Smooth muscle cell (in vitro differentiated cells): ENCODE results near the gene SLCO4A1. TPM values are rescaled to one million over a fixed set of nuclear protein-coding genes. Genes with fewer than 3 reads are reported as not detected.

Experiments
- DNase-seq: peaks from one replicate; lab custom pipeline; 2025; ENCODE audit not compliant: unreplicated experiment; lab: John Stamatoyannopoulos, UW
- H2AFZ ChIP-seq: fragments of 200-600 bp; sonication (generic); 2 replicates; pipeline ENCODE4 v1.6.0; 2016; ENCODE audit warnings: antibody characterized with exemption, low read depth, mild to moderate bottlenecking
- H3F3A ChIP-seq: fragments of 200-600 bp; sonication (generic); 2 replicates; pipeline ENCODE4 v1.6.0; 2017; ENCODE audit warnings: antibody characterized with exemption, low read depth
- H3K27ac ChIP-seq: fragments of 200-600 bp; sonication (generic); 2 replicates; pipeline ENCODE4 v1.5.1; 2016; ENCODE audit warnings: low read depth, mild to moderate bottlenecking
- H3K27me3 ChIP-seq: fragments of 200-600 bp; sonication (generic); 2 replicates; pipeline ENCODE4 v1.6.1; 2016; ENCODE audit warnings: low read depth, mild to moderate bottlenecking
- H3K36me3 ChIP-seq: fragments of 200-600 bp; sonication (generic); 2 replicates; pipeline ENCODE4 v1.5.1; 2016; ENCODE audit warnings: low read depth
- H3K4me1 ChIP-seq: fragments of 200-600 bp; sonication (generic); 2 replicates; pipeline ENCODE4 v1.5.1; 2016; ENCODE audit warnings: low read depth
- H3K4me2 ChIP-seq: fragments of 200-600 bp; sonication (generic); 2 replicates; pipeline ENCODE4 v1.6.0; 2016; ENCODE audit warnings: mild to moderate bottlenecking
- H3K4me3 ChIP-seq: fragments of 200-600 bp; sonication (generic); 2 replicates; pipeline ENCODE4 v1.5.1; 2016; ENCODE audit warnings: mild to moderate bottlenecking
- H3K79me2 ChIP-seq: fragments of 200-600 bp; sonication (generic); 2 replicates; pipeline ENCODE4 v1.6.0; 2016; ENCODE audit warnings: low read depth, mild to moderate bottlenecking
- H3K9ac ChIP-seq: fragments of 200-600 bp; sonication (generic); 2 replicates; pipeline ENCODE4 v1.6.0; 2016; ENCODE audit warnings: low read depth
- H3K9me3 ChIP-seq: fragments of 200-600 bp; sonication (generic); replicated peaks from 2 replicates; pipeline ENCODE4 v1.5.1; 2016; ENCODE audit warnings: low read depth
- H4K20me1 ChIP-seq: fragments of 200-600 bp; sonication (generic); 2 replicates; pipeline ENCODE4 v1.6.0; 2016; ENCODE audit warnings: low read depth
- WGBS: methylation state at CpG from one replicate; pipeline ENCODE4 v1.1.7; 2016; ENCODE audit warnings: low lambda C conversion rate; 5-methylcytosine and 5-hydroxymethylcytosine counted together
- polyA plus RNA-seq: library from polyadenylated mRNA; unstranded; fragments of >200 nt; fragmentation: Nextera tagmentation; extraction: Ambion mirVana; gene quantifications from 2 replicates; pipeline ENCODE4 v1.2.1, GENCODE V29; 2016
- total RNA-seq: library from RNA; depleted of rRNA; stranded (reverse); fragments of >200 nt; gene quantifications from 2 replicates; pipeline ENCODE4 v1.2.3, GENCODE V29; 2014
- TF ChIP-seq, protein P1 (sequence below): fragments of 200-600 bp; sonication (generic); IDR thresholded peaks from 2 replicates; pipeline ENCODE4 v1.5.1; 2017; ENCODE audit warnings: borderline replicate concordance, mild to moderate bottlenecking, antibody characterized with exemption; ENCODE audit not compliant: insufficient read depth, poor library complexity, severe bottlenecking

The SLCO4A1 gene
- total and polyA plus RNA-seq, 2 experiments from 2014 or later, result 0.81 to 1.4 TPM

- Histone ChIP-seq H3F3A (no peaks in the 10 kb centered on the region), H3K27ac (no peak overlapping the region), H3K9me3 (no peaks in the 10 kb centered on the region), H2AFZ (no peak overlapping the region), H3K4me2 (no peak overlapping the region), H3K4me3 (no peak overlapping the region), H3K36me3 (no peaks in the 10 kb centered on the region), H3K79me2 (no peaks in the 10 kb centered on the region), H3K4me1 (no peaks in the 10 kb centered on the region), H4K20me1 (no peaks in the 10 kb centered on the region), H3K27me3 (no peaks in the 10 kb centered on the region), H3K9ac (no peak overlapping the region)
- 97% methylated on average over 14 of the region's 14 CpGs for WGBS
- DNase-seq, result no peak
- TF ChIP-seq, protein P1, sequence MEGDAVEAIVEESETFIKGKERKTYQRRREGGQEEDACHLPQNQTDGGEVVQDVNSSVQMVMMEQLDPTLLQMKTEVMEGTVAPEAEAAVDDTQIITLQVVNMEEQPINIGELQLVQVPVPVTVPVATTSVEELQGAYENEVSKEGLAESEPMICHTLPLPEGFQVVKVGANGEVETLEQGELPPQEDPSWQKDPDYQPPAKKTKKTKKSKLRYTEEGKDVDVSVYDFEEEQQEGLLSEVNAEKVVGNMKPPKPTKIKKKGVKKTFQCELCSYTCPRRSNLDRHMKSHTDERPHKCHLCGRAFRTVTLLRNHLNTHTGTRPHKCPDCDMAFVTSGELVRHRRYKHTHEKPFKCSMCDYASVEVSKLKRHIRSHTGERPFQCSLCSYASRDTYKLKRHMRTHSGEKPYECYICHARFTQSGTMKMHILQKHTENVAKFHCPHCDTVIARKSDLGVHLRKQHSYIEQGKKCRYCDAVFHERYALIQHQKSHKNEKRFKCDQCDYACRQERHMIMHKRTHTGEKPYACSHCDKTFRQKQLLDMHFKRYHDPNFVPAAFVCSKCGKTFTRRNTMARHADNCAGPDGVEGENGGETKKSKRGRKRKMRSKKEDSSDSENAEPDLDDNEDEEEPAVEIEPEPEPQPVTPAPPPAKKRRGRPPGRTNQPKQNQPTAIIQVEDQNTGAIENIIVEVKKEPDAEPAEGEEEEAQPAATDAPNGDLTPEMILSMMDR, result no peak
Measured at GRCh38 chr20:62670156-62670555, 27.9 kb downstream of the SLCO4A1 start.

DNA sequence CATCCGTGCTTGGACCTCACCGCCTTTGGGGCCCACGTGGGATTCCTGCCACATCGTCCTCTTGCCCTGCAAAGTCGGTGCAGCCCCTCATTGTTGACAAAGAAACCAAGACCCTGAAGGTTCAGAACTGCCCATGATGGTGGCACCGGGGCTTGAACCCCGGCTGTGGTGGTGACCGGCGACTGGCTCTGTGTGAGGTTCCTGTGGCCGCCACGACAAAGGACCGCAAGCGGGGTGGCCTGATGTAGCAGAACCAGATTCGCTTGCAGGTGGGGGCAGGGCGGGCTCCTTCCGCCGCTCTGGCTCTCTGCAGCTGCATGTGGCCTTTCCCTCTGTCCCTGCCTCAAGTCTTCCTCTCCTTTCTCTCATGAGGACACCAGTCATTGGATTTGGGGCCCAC is 28.7 kb downstream of the SLCO4A1 start:
- no peak overlapping the region for H3K4me3 ChIP-seq
- no peaks in the 10 kb centered on the region for H3K36me3 ChIP-seq
- H2AFZ ChIP-seq, result no peak overlapping the region
- no peaks in the 10 kb centered on the region for H4K20me1 ChIP-seq
- H3K9me3 ChIP-seq, result no peaks in the 10 kb centered on the region
- H3K79me2 ChIP-seq, result no peaks in the 10 kb centered on the region
- H3K4me1 ChIP-seq, result no peaks in the 10 kb centered on the region
- no peaks in the 10 kb centered on the region for H3F3A ChIP-seq
- TF ChIP-seq, protein P1, result no peak
- no peaks in the 10 kb centered on the region for H3K27me3 ChIP-seq
- no peak overlapping the region for H3K4me2 ChIP-seq
- no peak for DNase-seq
- H3K27ac ChIP-seq, result no peak overlapping the region
- 92% methylated on average over 17 of the region's 17 CpGs for WGBS
- H3K9ac ChIP-seq, result no peak overlapping the region

- Histone ChIP-seq H3K4me2 (no peak overlapping the region), H3K9ac (no peak overlapping the region), H3K4me3 (no peak overlapping the region), H3K79me2 (no peaks in the 10 kb centered on the region), H3K9me3 (no peaks in the 10 kb centered on the region), H3K36me3 (no peaks in the 10 kb centered on the region), H3F3A (no peaks in the 10 kb centered on the region), H3K27me3 (no peaks in the 10 kb centered on the region), H4K20me1 (no peaks in the 10 kb centered on the region), H3K27ac (no peak overlapping the region), H3K4me1 (no peaks in the 10 kb centered on the region), H2AFZ (no peak overlapping the region)
- TF ChIP-seq, protein P1, result no peak
- WGBS, result 92% methylated on average over 15 of the region's 15 CpGs
- DNase-seq, result no peak
Measured at GRCh38 chr20:62671765-62672164, 29.5 kb downstream of the SLCO4A1 start.

DNA sequence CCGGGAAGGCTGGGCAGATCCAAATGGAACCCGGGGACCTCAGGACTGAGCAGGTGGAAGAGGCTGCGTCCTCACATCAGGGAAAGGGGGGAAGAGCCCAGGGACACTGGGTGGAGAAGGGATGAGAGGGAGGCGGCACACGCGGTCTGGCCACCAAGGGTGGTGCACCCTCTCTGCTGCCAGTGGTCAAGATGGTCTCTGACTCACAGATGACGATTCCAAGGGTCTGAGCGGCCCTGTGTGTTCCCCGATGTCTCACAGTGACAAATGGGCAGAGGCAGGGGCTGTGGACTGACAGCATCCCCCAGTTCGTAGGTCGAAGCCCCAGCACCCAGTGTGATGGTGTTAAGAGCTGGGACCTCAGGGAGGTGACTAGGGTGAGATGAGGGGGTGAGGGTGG is 32.1 kb downstream of the SLCO4A1 start:
- TF ChIP-seq, protein P1, result no peak
- H3K4me3 ChIP-seq, result no peak overlapping the region

More for the DNA sequence above, 32.1 kb downstream of the SLCO4A1 start:
- no peaks in the 10 kb centered on the region for H3K36me3 ChIP-seq
- H3F3A ChIP-seq, result no peaks in the 10 kb centered on the region
- H3K9me3 ChIP-seq, result no peaks in the 10 kb centered on the region
- H3K4me1 ChIP-seq, result no peaks in the 10 kb centered on the region
- no peaks in the 10 kb centered on the region for H3K27me3 ChIP-seq
- no peak overlapping the region for H3K9ac ChIP-seq
- no peaks in the 10 kb centered on the region for H3K79me2 ChIP-seq
- 86% methylated on average over 11 of the region's 11 CpGs for WGBS
- no peak overlapping the region for H3K27ac ChIP-seq
- no peak overlapping the region for H3K4me2 ChIP-seq
- H4K20me1 ChIP-seq, result no peaks in the 10 kb centered on the region
- no peak overlapping the region for H2AFZ ChIP-seq
- no peak for DNase-seq
